Caco-2 (cell line): ENCODE measurements around the gene SCAF11. TPM values are rescaled to one million over a fixed set of nuclear protein-coding genes. Genes with fewer than 3 reads are reported as not detected.

Experiments used
- BruUV-seq: library from RNA; stranded (reverse); fragments of 400-500 nt; replicated peaks from 2 replicates; lab custom pipeline; 2021; lab: Mats Ljungman, UMichigan
- CTCF ChIA-PET: fragments of 300-600 bp; sonication (Branson Sonifier 250); formaldehyde crosslinking; loops from one replicate; lab custom pipeline; 2022; ENCODE audit warnings: antibody characterized with exemption; lab: Charles Lee
- POLR2A ChIA-PET: fragments of 300-600 bp; sonication (Branson Sonifier 250); formaldehyde crosslinking; loops from one replicate; lab custom pipeline; 2022; ENCODE audit warnings: antibody characterized with exemption; lab: Charles Lee
- DNase-seq, 2 experiments: peaks; one replicate each; pipeline versions ENCODE4 v3.0.0 to v3.0.0-alpha.2; 2020 to 2022
- H3K27me3 ChIP-seq: replicated peaks from 2 replicates; pipeline ENCODE4 v1.6.0; 2011; ENCODE audit warnings: low read length; ENCODE audit not compliant: control insufficient read depth, insufficient read depth
- H3K36me3 ChIP-seq: 2 replicates; pipeline ENCODE4 v1.5.1; 2011; ENCODE audit warnings: low read length; ENCODE audit not compliant: control insufficient read depth, insufficient read depth
- H3K4me1 ChIP-seq: fragments of 250-450 bp; sonication (Bioruptor Pico); 2 replicates; pipeline ENCODE4 v1.5.1; 2020; ENCODE audit warnings: mild to moderate bottlenecking
- H3K4me3 ChIP-seq: 2 replicates; pipeline ENCODE4 v1.5.1; 2011; ENCODE audit warnings: low read depth, mild to moderate bottlenecking, control low read depth, low read length
- H3K9me3 ChIP-seq: fragments of 250-450 bp; sonication (Bioruptor Pico); 2 replicates; pipeline ENCODE4 v1.5.1; 2020; ENCODE audit warnings: mild to moderate bottlenecking, moderate library complexity
- H3K27ac Mint-ChIP-seq: one replicate; pipeline ENCODE4 v1.8.0; 2022; ENCODE audit warnings: mixed read lengths; ENCODE audit not compliant: unreplicated experiment
- H3K27me3 Mint-ChIP-seq: one replicate; pipeline ENCODE4 v1.8.0; 2022; ENCODE audit warnings: mixed read lengths; ENCODE audit not compliant: insufficient read depth, unreplicated experiment
- H3K36me3 Mint-ChIP-seq: one replicate; pipeline ENCODE4 v1.8.0; 2022; ENCODE audit warnings: mild to moderate bottlenecking, mixed read lengths; ENCODE audit not compliant: insufficient read depth, unreplicated experiment
- H3K4me1 Mint-ChIP-seq: one replicate; pipeline ENCODE4 v1.8.0; 2022; ENCODE audit warnings: low read depth, mixed read lengths; ENCODE audit not compliant: unreplicated experiment
- H3K4me3 Mint-ChIP-seq: one replicate; pipeline ENCODE4 v1.8.0; 2022; ENCODE audit warnings: mild to moderate bottlenecking, moderate library complexity, mixed read lengths; ENCODE audit not compliant: unreplicated experiment
- H3K9me3 Mint-ChIP-seq: one replicate; pipeline ENCODE4 v1.8.0; 2022; ENCODE audit warnings: mixed read lengths; ENCODE audit not compliant: unreplicated experiment
- CTCF ChIP-seq, 2 experiments: fragments of 200-600 bp in 1 of 2; IDR thresholded peaks; 1 replicate in 1 of 2; 2 replicates in 1 of 2; pipeline versions ENCODE4 v1.5.1 to v1.8.0; 2011 to 2022; ENCODE audit warnings: antibody characterized with exemption in 1 of 2, control low read depth in 1 of 2, inconsistent platforms in 1 of 2, low read depth in 1 of 2, low read length in 1 of 2, mild to moderate bottlenecking in 1 of 2, moderate library complexity in 1 of 2; ENCODE audit not compliant: insufficient read depth in 1 of 2, severe bottlenecking in 1 of 2, unreplicated experiment in 1 of 2
- intact Hi-C: fragments of 100-400 bp; cut with micrococcal nuclease; formaldehyde crosslinking; loops from one replicate; pipeline ENCODE4 v1.10.0; 2022; ENCODE audit not compliant: unreplicated experiment
- total RNA-seq: library from RNA; stranded (reverse); gene quantifications from 2 replicates; pipeline ENCODE4 v1.2.3, GENCODE V29; 2022

SCAF11 gene
- total RNA-seq, 1 experiment from 2014 or later: 292 TPM

DNA sequence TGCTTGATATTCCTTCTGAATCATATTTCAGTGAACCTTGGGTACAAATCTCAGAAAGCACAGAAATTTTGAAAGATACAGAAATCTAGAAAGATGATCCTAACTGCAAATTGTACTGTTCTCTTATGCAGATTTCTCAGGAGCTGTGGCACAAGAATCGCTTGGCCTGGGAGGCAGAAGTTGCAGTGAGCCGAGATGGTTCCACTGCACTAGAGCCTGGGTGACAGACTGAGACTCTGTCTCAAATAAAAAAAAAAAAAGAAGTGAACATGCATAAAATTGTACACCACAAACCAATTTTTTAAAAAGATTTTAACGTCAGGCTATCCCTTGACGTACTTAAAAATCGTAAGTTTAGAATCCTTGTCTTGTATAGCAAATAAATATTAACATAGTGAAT, 31.3 kb downstream of the SCAF11 start:
- H3K9me3 Mint-ChIP-seq: peaks cover 17% of the 10 kb centered on the region
- H3K4me1 Mint-ChIP-seq: peaks cover 31% of the 10 kb centered on the region
- BruUV-seq: no TSS peak
- Histone ChIP-seq H3K4me1 (peaks cover 4% of the 10 kb centered on the region; the same call in 1 of the 2 replicates), H3K36me3 (no peaks in the 10 kb centered on the region), H3K4me3 (no peak overlapping the region), H3K27me3 (no peaks in the 10 kb centered on the region), H3K9me3 (no peaks in the 10 kb centered on the region)
- H3K4me3 Mint-ChIP-seq: no peak overlapping the region
- ChIA-PET POLR2A (no interaction called here), CTCF (no interaction called here)
- TF ChIP-seq CTCF (IDR thresholded peaks at IDR 0.05; ENCODE audit: insufficient read depth in 1 of 2, low read depth in 1 of 2, low read length in 1 of 2, severe bottlenecking in 1 of 2, unreplicated experiment in 1 of 2): no peak
- DNase-seq: no peak
- no peaks in the 10 kb centered on the region for H3K27me3 Mint-ChIP-seq
- H3K27ac Mint-ChIP-seq: no peak overlapping the region
- H3K36me3 Mint-ChIP-seq: peaks cover 88% of the 10 kb centered on the region
- intact Hi-C loops: no loop called here

DNA sequence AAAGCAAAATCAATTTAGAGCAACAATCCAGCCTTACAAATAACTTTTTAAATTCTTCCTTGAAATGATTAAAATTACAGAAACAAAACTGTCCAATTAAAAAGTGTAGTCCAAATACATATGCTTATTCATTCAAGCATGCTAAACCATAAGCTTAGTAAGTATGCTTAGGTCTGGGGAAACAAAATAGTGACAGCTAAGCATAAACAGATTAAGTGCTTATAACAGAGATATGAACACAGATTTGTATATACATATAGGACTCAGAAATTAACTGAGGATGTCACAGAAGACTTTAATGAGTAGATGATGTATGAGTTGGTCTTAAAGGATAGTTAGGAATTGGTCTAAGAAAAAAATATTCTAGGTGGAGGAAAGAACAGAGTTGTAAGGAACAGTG, 41.8 kb downstream of the SCAF11 start:
- POLR2A ChIA-PET: no interaction called here
- Mint-ChIP-seq H3K4me3 (no peak overlapping the region), H3K27ac (no peak overlapping the region), H3K4me1 (peaks cover 18% of the 10 kb centered on the region), H3K27me3 (no peaks in the 10 kb centered on the region), H3K9me3 (no peaks in the 10 kb centered on the region), H3K36me3 (peaks cover 80% of the 10 kb centered on the region)
- Histone ChIP-seq H3K36me3 (peaks cover 1% of the 10 kb centered on the region; the same call in 1 of the 2 replicates), H3K4me1 (no peaks in the 10 kb centered on the region), H3K4me3 (no peak overlapping the region), H3K9me3 (no peaks in the 10 kb centered on the region), H3K27me3 (no peaks in the 10 kb centered on the region)
- no TSS peak for BruUV-seq
- intact Hi-C loops: no loop called here
- CTCF ChIA-PET: no interaction called here
- TF ChIP-seq CTCF (IDR thresholded peaks at IDR 0.05; ENCODE audit: insufficient read depth in 1 of 2, low read depth in 1 of 2, low read length in 1 of 2, severe bottlenecking in 1 of 2, unreplicated experiment in 1 of 2): no peak
- no peak for DNase-seq

- no peaks in the 10 kb centered on the region for H3K27me3 ChIP-seq
- no peak for TF ChIP-seq CTCF (IDR thresholded peaks at IDR 0.05; ENCODE audit: insufficient read depth in 1 of 2, low read depth in 1 of 2, low read length in 1 of 2, severe bottlenecking in 1 of 2, unreplicated experiment in 1 of 2)
- POLR2A ChIA-PET: no interaction called here
- H3K4me3 ChIP-seq: no peak overlapping the region
- peaks cover 21% of the 10 kb centered on the region for H3K4me1 Mint-ChIP-seq
- H3K27ac Mint-ChIP-seq: no peak overlapping the region
- no peaks in the 10 kb centered on the region for H3K9me3 ChIP-seq
- no peak for DNase-seq
- H3K9me3 Mint-ChIP-seq: no peaks in the 10 kb centered on the region
- H3K36me3 Mint-ChIP-seq: peaks cover 87% of the 10 kb centered on the region
- CTCF ChIA-PET: no interaction called here
- BruUV-seq: no TSS peak
- intact Hi-C loops: no loop called here
- H3K4me3 Mint-ChIP-seq: no peak overlapping the region
- peaks cover 3% of the 10 kb centered on the region for H3K36me3 ChIP-seq
- H3K4me1 ChIP-seq: no peaks in the 10 kb centered on the region
- no peaks in the 10 kb centered on the region for H3K27me3 Mint-ChIP-seq
Measured at GRCh38 chr12:45946435-45946834, 43.9 kb downstream of the SCAF11 start.
